H1 (cell line): ENCODE results near the gene CCNI. TPM values are rescaled to one million over a fixed set of nuclear protein-coding genes. Genes with fewer than 3 reads are reported as not detected.

ENCODE experiments used
- CTCF ChIA-PET: fragments of 300-600 bp; sonication (Branson Sonifier 250); formaldehyde crosslinking; loops from one replicate; lab custom pipeline; 2021; ENCODE audit not compliant: partially characterized antibody; lab: Charles Lee
- POLR2A ChIA-PET: fragments of 300-600 bp; sonication (Branson Sonifier 250); formaldehyde crosslinking; loops from one replicate; lab custom pipeline; 2021; ENCODE audit warnings: inconsistent platforms; ENCODE audit not compliant: partially characterized antibody; lab: Charles Lee
- DNase-seq, 2 experiments: peaks; one replicate each; pipeline versions ENCODE4 v3.0.0 to v3.0.0-alpha.2; 2010 to 2022; ENCODE audit warnings: low spot score in 2 of 2, low read depth in 1 of 2, mixed read lengths in 1 of 2
- FAIRE-seq: peaks from 2 replicates; lab custom pipeline; 2011; peaks lifted over from hg19 to GRCh38; lab: Jason Lieb, UNC
- H2AFZ ChIP-seq: 2 replicates; pipeline ENCODE4 v1.8.1; 2012; ENCODE audit warnings: low read length, inconsistent platforms
- H2AK5ac ChIP-seq: 2 replicates; pipeline ENCODE4 v1.6.1; 2013; ENCODE audit warnings: low read depth, low read length
- H2BK120ac ChIP-seq: replicated peaks from 2 replicates; pipeline ENCODE3; 2013; ENCODE audit warnings: low read depth, low read length, inconsistent platforms
- H2BK12ac ChIP-seq: 2 replicates; pipeline ENCODE4 v1.6.1; 2013; ENCODE audit warnings: low read depth, low read length
- H2BK15ac ChIP-seq: 2 replicates; pipeline ENCODE4 v1.6.1; 2013; ENCODE audit warnings: low read length
- H2BK20ac ChIP-seq: 2 replicates; pipeline ENCODE4 v1.6.1; 2013; ENCODE audit warnings: low read length
- H2BK5ac ChIP-seq: 2 replicates; pipeline ENCODE4 v1.6.1; 2013; ENCODE audit warnings: low read depth, low read length
- H3K14ac ChIP-seq: 2 replicates; pipeline ENCODE4 v1.6.1; 2013; ENCODE audit warnings: inconsistent platforms; ENCODE audit not compliant: insufficient read length
- H3K18ac ChIP-seq: 2 replicates; pipeline ENCODE4 v1.6.1; 2013; ENCODE audit warnings: low read length; ENCODE audit errors: extremely low read depth
- H3K23ac ChIP-seq: 2 replicates; pipeline ENCODE4 v1.6.1; 2013; ENCODE audit warnings: inconsistent platforms; ENCODE audit not compliant: insufficient read length
- H3K23me2 ChIP-seq: 2 replicates; pipeline ENCODE4 v1.6.1; 2013; ENCODE audit warnings: low read depth, low read length
- H3K27ac ChIP-seq: 2 replicates; pipeline ENCODE4 v1.6.1; 2011; ENCODE audit warnings: low read depth, low read length, inconsistent platforms
- H3K27me3 ChIP-seq, 4 experiments: replicated peaks in 1 of 4; 1 replicate in 1 of 4; 2 replicates in 3 of 4; pipeline versions ENCODE4 v1.6.1 to v1.8.1; 2011 to 2013; ENCODE audit warnings: low read length in 3 of 4, mild to moderate bottlenecking in 3 of 4, inconsistent platforms in 2 of 4, mixed read lengths in 2 of 4, moderate library complexity in 1 of 4; ENCODE audit not compliant: control insufficient read depth in 3 of 4, insufficient read depth in 3 of 4; ENCODE audit errors: extremely low read depth in 1 of 4
- H3K36me3 ChIP-seq, 4 experiments: 2 replicates each; pipeline versions ENCODE4 v1.6.1 to v1.8.1; 2011 to 2013; ENCODE audit warnings: mild to moderate bottlenecking in 4 of 4, low read length in 3 of 4, moderate library complexity in 2 of 4, control low read depth in 1 of 4, inconsistent platforms in 1 of 4; ENCODE audit not compliant: insufficient read depth in 4 of 4, control insufficient read depth in 2 of 4
- H3K4ac ChIP-seq: replicated peaks from 2 replicates; pipeline ENCODE3; 2013; ENCODE audit warnings: low read length, low read depth, mixed read lengths, inconsistent platforms; ENCODE audit not compliant: insufficient read length
- H3K4me1 ChIP-seq, 4 experiments: replicated peaks in 1 of 4; 1 replicate in 1 of 4; 2 replicates in 3 of 4; pipeline versions ENCODE4 v1.6.1 to v1.8.1; 2011 to 2013; ENCODE audit warnings: low read length in 3 of 4, inconsistent platforms in 2 of 4, mixed read lengths in 1 of 4; ENCODE audit not compliant: insufficient read depth in 4 of 4, control insufficient read depth in 3 of 4
- H3K4me2 ChIP-seq, 2 experiments: 2 replicates each; pipeline versions ENCODE4 v1.6.1 to v1.8.1; 2011 to 2013; ENCODE audit warnings: low read depth in 2 of 2, low read length in 2 of 2, control low read depth in 1 of 2, inconsistent platforms in 1 of 2, mild to moderate bottlenecking in 1 of 2; ENCODE audit not compliant: insufficient read depth in 1 of 2
- H3K4me3 ChIP-seq, 4 experiments: fragments of 200-600, 300-600 bp in 1 of 4; sonication (generic), shearing (Covaris generic), sonication (Bioruptor Twin) in 1 of 4; 2 replicates each; pipeline versions ENCODE4 v1.5.1 to v1.8.1; 2011 to 2016; ENCODE audit warnings: low read length in 4 of 4, low read depth in 3 of 4, control low read depth in 2 of 4, inconsistent platforms in 2 of 4, mild to moderate bottlenecking in 2 of 4, mixed read lengths in 1 of 4, moderate library complexity in 1 of 4; ENCODE audit not compliant: insufficient read depth in 2 of 4; ENCODE audit errors: extremely low read depth in 1 of 4
- H3K56ac ChIP-seq: replicated peaks from 2 replicates; pipeline ENCODE3; 2013; ENCODE audit warnings: low read depth, mild to moderate bottlenecking, mixed read lengths, low read length, inconsistent platforms; ENCODE audit not compliant: insufficient read length
- H3K79me1 ChIP-seq: 2 replicates; pipeline ENCODE4 v1.6.1; 2013; ENCODE audit warnings: low read depth, low read length, control low read depth
- H3K79me2 ChIP-seq, 2 experiments: 2 replicates each; pipeline versions ENCODE4 v1.6.1 to v1.8.1; 2012 to 2013; ENCODE audit warnings: low read length in 2 of 2, mild to moderate bottlenecking in 2 of 2, inconsistent platforms in 1 of 2; ENCODE audit not compliant: insufficient read depth in 2 of 2, control insufficient read depth in 1 of 2
- H3K9ac ChIP-seq, 4 experiments: replicated peaks in 1 of 4; 1 replicate in 1 of 4; 2 replicates in 3 of 4; pipeline versions ENCODE4 v1.6.1 to v1.8.1; 2011 to 2013; ENCODE audit warnings: low read depth in 3 of 4, low read length in 3 of 4, control low read depth in 2 of 4, mild to moderate bottlenecking in 2 of 4, moderate library complexity in 2 of 4, inconsistent platforms in 1 of 4; ENCODE audit errors: extremely low read depth in 1 of 4
- H3K9me3 ChIP-seq, 2 experiments: 2 replicates each; pipeline versions ENCODE4 v1.6.1 to v1.8.1; 2012 to 2013; ENCODE audit warnings: mild to moderate bottlenecking in 2 of 2, moderate library complexity in 2 of 2, control low read depth in 1 of 2, inconsistent platforms in 1 of 2, low read depth in 1 of 2, low read length in 1 of 2, mixed read lengths in 1 of 2; ENCODE audit not compliant: insufficient read depth in 2 of 2
- H4K20me1 ChIP-seq, 2 experiments: replicated peaks in 1 of 2; 2 replicates each; pipeline versions ENCODE3 to v1.8.1; 2011 to 2013; ENCODE audit warnings: inconsistent platforms in 2 of 2, low read length in 2 of 2, mild to moderate bottlenecking in 1 of 2; ENCODE audit not compliant: insufficient read depth in 2 of 2, control insufficient read depth in 1 of 2
- H4K5ac ChIP-seq: 2 replicates; pipeline ENCODE4 v1.6.1; 2013; ENCODE audit warnings: low read length, low read depth, mixed read lengths, inconsistent platforms; ENCODE audit not compliant: insufficient read length
- H4K8ac ChIP-seq: 2 replicates; pipeline ENCODE4 v1.8.0; 2013; ENCODE audit warnings: mild to moderate bottlenecking, moderate library complexity, low read length, inconsistent platforms; ENCODE audit not compliant: insufficient read depth; ENCODE audit errors: extremely low read depth
- H4K91ac ChIP-seq: replicated peaks from 2 replicates; pipeline ENCODE3; 2013; ENCODE audit warnings: low read length, mixed read lengths, inconsistent platforms; ENCODE audit not compliant: insufficient read length
- ASH2L ChIP-seq: fragments of 200-600, 300-600 bp; sonication (generic); IDR thresholded peaks from one replicate; pipeline ENCODE4 v1.7.1; 2017; ENCODE audit warnings: low read length
- CEBPB ChIP-seq: IDR thresholded peaks from 2 replicates; pipeline ENCODE4 v1.6.1; 2012; ENCODE audit warnings: low read depth, low read length
- WGBS, 2 experiments: shearing (Covaris generic) in 1 of 2; methylation state at CpG; one replicate each; pipeline versions ENCODE4 v1.1.6 to v1.1.7; 2013 to 2015; ENCODE audit warnings: low lambda C conversion rate in 2 of 2, mixed read lengths in 2 of 2, inconsistent platforms in 1 of 2, low coverage in 1 of 2, missing lambda C conversion rate in 1 of 2; ENCODE audit not compliant: insufficient replicate concordance in 2 of 2, insufficient coverage in 1 of 2, insufficient read length in 1 of 2; ENCODE audit errors: extremely low coverage in 1 of 2, missing lambda C conversion rate in 1 of 2; 5-methylcytosine and 5-hydroxymethylcytosine counted together
- polyA plus RNA-seq, 7 experiments: library from polyadenylated mRNA; depleted of rRNA in 3 of 7; stranded (reverse) in 5 of 7; unstranded in 2 of 7; fragments of >200 nt in 5 of 7; fragments of 200-250 nt in 2 of 7; gene quantifications; 1 replicate in 5 of 7; 2 replicates in 1 of 7; 4 replicates in 1 of 7; pipeline versions ENCODE4 v1.2.1 to v1.2.3, GENCODE V29; 2011 to 2013; ENCODE audit warnings: missing spikeins in 2 of 7, mixed read lengths in 2 of 7
- total RNA-seq: library from RNA; stranded (reverse); fragmentation: NEBNext Ultra II Directional; extraction: Animal tissue kit (Norgen Biotek cat#: 25700); gene quantifications from 2 replicates; pipeline ENCODE4 v1.2.1, GENCODE V29; 2021

The CCNI gene
- total and polyA plus RNA-seq, 2 of the 8 experiments (the other 6 are each of a cell fraction or from before 2014, with no cell fraction given) = 97.8 to 234 TPM

DNA sequence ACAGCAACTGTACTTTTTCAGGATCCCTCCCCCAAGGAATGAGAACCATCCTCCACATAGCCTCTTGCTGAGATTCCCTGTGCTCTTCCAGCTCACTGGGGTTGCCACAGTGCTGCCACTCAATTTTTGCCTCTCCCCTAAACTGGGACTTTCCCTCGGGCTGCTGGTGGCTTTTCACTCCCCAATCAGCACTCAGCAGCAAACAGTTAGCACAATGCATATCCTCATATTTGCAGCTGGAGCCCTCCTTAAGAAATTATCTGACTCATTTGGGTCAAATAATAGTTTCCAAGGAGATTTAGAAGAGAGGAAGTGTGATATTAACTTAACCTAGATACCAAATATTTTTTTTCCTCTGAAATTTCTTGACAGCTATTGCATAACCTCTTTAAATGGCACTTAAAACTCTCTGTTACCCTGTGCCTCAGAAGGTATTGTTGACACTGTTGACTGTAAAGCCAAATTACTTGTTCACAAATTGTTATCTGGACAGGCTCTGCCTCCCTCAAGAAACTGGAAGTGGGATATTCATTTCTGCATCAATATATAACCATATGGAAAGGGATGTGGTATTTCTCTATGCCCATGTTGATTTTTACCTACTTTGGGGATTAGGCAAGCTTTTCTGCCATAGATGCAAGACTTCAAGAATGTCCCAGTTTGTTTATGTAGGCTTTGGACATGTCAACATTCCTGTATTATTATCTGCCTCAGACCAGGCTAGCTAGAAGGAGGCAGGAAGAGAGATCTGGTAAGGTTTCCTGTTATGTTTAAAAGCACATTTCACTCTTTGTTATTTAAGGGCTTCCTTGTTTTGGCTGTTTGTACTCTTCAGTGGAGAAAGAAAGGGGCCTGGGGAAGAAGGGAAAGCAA is 68.2 kb downstream of the CCNI start:
- no peak overlapping the region for H2BK15ac ChIP-seq
- no peak for DNase-seq
- no peak overlapping the region for H3K4me3 ChIP-seq
- H2BK120ac ChIP-seq = no peak overlapping the region
- no peak overlapping the region for H2AFZ ChIP-seq
- H4K91ac ChIP-seq = no peak overlapping the region
- no peaks in the 10 kb centered on the region for H3K23me2 ChIP-seq
- H3K4ac ChIP-seq = no peak overlapping the region
- no peak overlapping the region for H2BK12ac ChIP-seq
- H3K79me1 ChIP-seq = no peaks in the 10 kb centered on the region
- H3K27ac ChIP-seq = no peak overlapping the region
- H3K4me1 ChIP-seq = peaks cover 5 to 25% (median 10%) of the 10 kb centered on the region in 4 experiments; a peak in 6 of 7 replicates
- no peak overlapping the region for H2BK5ac ChIP-seq
- ChIA-PET POLR2A (interaction anchor here (0.7 to 1.1 kb wide), 2 partner anchors 10 to 20 kb away, joined by 3 to 4 read pairs; no protein-coding TSS in a partner anchor), CTCF (interaction anchor here (0.6 to 1.2 kb wide), 5 partner anchors 12 to 523 kb away, joined by 3 to 4 read pairs (median 3); no protein-coding TSS in a partner anchor)
- no peak overlapping the region for H2BK20ac ChIP-seq
- no peaks in the 10 kb centered on the region for H3K9me3 ChIP-seq
- TF ChIP-seq CEBPB (peak; percentile 68), ASH2L (no peak)
- 56% methylated on average over 1 of the region's 1 CpG; no CpG with 5 or more reads in 1 of the 2 experiments for WGBS, 2 experiments
- H4K20me1 ChIP-seq = no peaks in the 10 kb centered on the region
- H3K18ac ChIP-seq = no peak overlapping the region
- FAIRE-seq = no peak
- H4K5ac ChIP-seq = no peak overlapping the region
- peak overlapping the region; percentile 25 to 26; a peak in 1 of 4 replicates for H3K4me2 ChIP-seq
- H3K36me3 ChIP-seq = peaks cover 0 to 14% (median 4%) of the 10 kb centered on the region in 4 experiments; a peak in 3 of 8 replicates
- H3K23ac ChIP-seq = no peak overlapping the region
- H4K8ac ChIP-seq = no peak overlapping the region
- H3K56ac ChIP-seq = no peak overlapping the region
- no peaks in the 10 kb centered on the region for H3K79me2 ChIP-seq
- no peak overlapping the region for H3K14ac ChIP-seq
- no peak overlapping the region for H2AK5ac ChIP-seq
- peaks cover 0 to 1% (median 0%) of the 10 kb centered on the region in 4 experiments; a peak in 1 of 7 replicates for H3K27me3 ChIP-seq
- no peak overlapping the region for H3K9ac ChIP-seq
